HG03520 (cell line): Measurements from ENCODE around the gene CACNA1A.

Source experiments
- ATAC-seq: cut with Tn5 transposase; IDR thresholded peaks from one replicate; pipeline ENCODE4 v1.9.1; 2021; ENCODE audit warnings: mild to moderate bottlenecking, moderate library complexity; ENCODE audit not compliant: unreplicated experiment

Gene CACNA1A

GRCh38 chr19:13238891-13239534, 267.3 kb downstream of the CACNA1A start:
- no peak for ATAC-seq

GRCh38 chr19:13234518-13234917, 271.8 kb downstream of the CACNA1A start:
- no peak for ATAC-seq

GRCh38 chr19:13231663-13232062, 274.6 kb downstream of the CACNA1A start:
- no peak for ATAC-seq

- no peak for ATAC-seq
These were observed 277.0 kb downstream of the CACNA1A start for GRCh38 chr19:13229246-13229645.

GRCh38 chr19:13228561-13228960, 277.7 kb downstream of the CACNA1A start:
- no peak for ATAC-seq

GRCh38 chr19:13226983-13227382, 279.3 kb downstream of the CACNA1A start:
- no peak for ATAC-seq

- ATAC-seq = no peak
These were observed 280.1 kb downstream of the CACNA1A start for GRCh38 chr19:13225973-13226865.

- no peak for ATAC-seq
These were observed 281.2 kb downstream of the CACNA1A start for GRCh38 chr19:13225085-13225484.

- ATAC-seq = no peak
These were observed 285.4 kb downstream of the CACNA1A start for GRCh38 chr19:13220847-13221246.

- no peak for ATAC-seq
These were observed 290.5 kb downstream of the CACNA1A start for GRCh38 chr19:13215572-13216380.

GRCh38 chr19:13214036-13214730, 292.1 kb downstream of the CACNA1A start:
- no peak for ATAC-seq

GRCh38 chr19:13212759-13213330, 293.4 kb downstream of the CACNA1A start:
- no peak for ATAC-seq

- ATAC-seq = no peak
These were observed 294.6 kb downstream of the CACNA1A start for GRCh38 chr19:13211426-13212308.

- no peak for ATAC-seq
These were observed 295.3 kb downstream of the CACNA1A start for GRCh38 chr19:13210941-13211340.

- no peak for ATAC-seq
These were observed 295.9 kb downstream of the CACNA1A start for GRCh38 chr19:13210339-13210775.

GRCh38 chr19:13209484-13210338, 296.6 kb downstream of the CACNA1A start:
- ATAC-seq = no peak

- ATAC-seq = no peak
These were observed 297.4 kb downstream of the CACNA1A start for GRCh38 chr19:13208672-13209483.
